K562 (cell line): Measurements from ENCODE around the gene CD274. TPM values are rescaled to one million over a fixed set of nuclear protein-coding genes. Genes with fewer than 3 reads are reported as not detected.

ENCODE experiments used
- ATAC-seq: fragments of 200-7000 bp; cut with Tn5 transposase; 3 replicates; pipeline ENCODE4 v1.9.1; 2020; ENCODE audit warnings: moderate library complexity
- BruUV-seq: library from RNA; stranded (reverse); fragments of 400-500 nt; replicated peaks from 2 replicates; lab custom pipeline; 2021; lab: Mats Ljungman, UMichigan
- CTCF ChIA-PET: fragments of 300-600 bp; formaldehyde crosslinking; extraction: SDS; loops from one replicate; lab custom pipeline; 2021; ENCODE audit warnings: low intra/inter-chr PET ratio; lab: Yijun Ruan, JAX
- POLR2A ChIA-PET: fragments of 300-600, 350-650 bp; sonication (Branson Sonifier 250); formaldehyde crosslinking; extraction: SDS; loops from one replicate; lab custom pipeline; 2021; ENCODE audit warnings: antibody characterized with exemption, inconsistent platforms; lab: Yijun Ruan, JAX
- DNase-seq, 4 experiments: peaks; one replicate each; pipeline versions ENCODE4 v3.0.0 to v3.0.0-alpha.2; 2011 to 2018; ENCODE audit warnings: low spot score in 3 of 4, mixed read lengths in 3 of 4; ENCODE audit errors: extremely low read depth in 1 of 4
- FAIRE-seq: peaks from 2 replicates; lab custom pipeline; 2011; peaks lifted over from hg19 to GRCh38; lab: Jason Lieb, UNC
- H2AFZ ChIP-seq: 2 replicates; pipeline ENCODE4 v1.6.0; 2011; ENCODE audit warnings: low read depth, low read length, control low read depth, inconsistent platforms
- H3K27ac ChIP-seq: fragments of 200-600 bp; 3 replicates; pipeline ENCODE4 v1.8.0; 2011; ENCODE audit warnings: low read depth, mild to moderate bottlenecking, control low read depth, inconsistent platforms, low read length, moderate library complexity, mixed read lengths; ENCODE audit errors: extremely low read depth
- H3K27me3 ChIP-seq, 2 experiments: fragments of 300-600 bp in 1 of 2; 2 replicates in 1 of 2; 3 replicates in 1 of 2; pipeline versions ENCODE4 v1.6.0 to v1.8.0; 2011; ENCODE audit warnings: inconsistent platforms in 2 of 2, low read length in 2 of 2, mild to moderate bottlenecking in 1 of 2, mixed read lengths in 1 of 2, moderate library complexity in 1 of 2; ENCODE audit not compliant: control insufficient read depth in 2 of 2, insufficient read depth in 2 of 2
- H3K36me3 ChIP-seq: fragments of 300-600 bp; 3 replicates; pipeline ENCODE4 v1.8.0; 2011; ENCODE audit warnings: mild to moderate bottlenecking, low read length, inconsistent platforms; ENCODE audit not compliant: control insufficient read depth, insufficient read depth
- H3K4me1 ChIP-seq, 2 experiments: fragments of 200-600 bp in 1 of 2; replicated peaks in 1 of 2; 2 replicates in 1 of 2; 3 replicates in 1 of 2; pipeline versions ENCODE4 v1.5.1 to v1.8.0; 2011; ENCODE audit warnings: inconsistent platforms in 2 of 2, low read length in 2 of 2, mild to moderate bottlenecking in 1 of 2, mixed read lengths in 1 of 2, moderate library complexity in 1 of 2; ENCODE audit not compliant: control insufficient read depth in 2 of 2, insufficient read depth in 2 of 2
- H3K4me2 ChIP-seq: 2 replicates; pipeline ENCODE4 v1.6.1; 2011; ENCODE audit warnings: low read length, control low read depth, inconsistent platforms, mixed read lengths; ENCODE audit not compliant: insufficient read depth
- H3K4me3 ChIP-seq: fragments of 200-600 bp; sonication (generic), shearing (Covaris generic); 2 replicates; pipeline ENCODE4 v1.5.1; 2016; ENCODE audit warnings: control low read depth, inconsistent platforms
- H3K79me2 ChIP-seq: fragments of 200-600 bp; 3 replicates; pipeline ENCODE4 v1.8.0; 2011; ENCODE audit warnings: low read length, inconsistent platforms; ENCODE audit not compliant: control insufficient read depth, insufficient read depth
- H3K9ac ChIP-seq, 2 experiments: 2 replicates each; pipeline versions ENCODE4 v1.6.0 to v1.6.1; 2011; ENCODE audit warnings: low read depth in 2 of 2, low read length in 2 of 2, control low read depth in 1 of 2, inconsistent platforms in 1 of 2, mild to moderate bottlenecking in 1 of 2, mixed read lengths in 1 of 2; ENCODE audit not compliant: insufficient read depth in 1 of 2
- H3K9me1 ChIP-seq: one replicate; pipeline ENCODE4 v1.6.0; 2011; ENCODE audit warnings: inconsistent platforms, mild to moderate bottlenecking, low read length, moderate library complexity; ENCODE audit not compliant: control insufficient read depth, insufficient read depth
- H3K9me3 ChIP-seq: replicated peaks from 2 replicates; pipeline ENCODE4 v1.5.1; 2011; ENCODE audit warnings: low read depth, low read length, inconsistent platforms; ENCODE audit not compliant: control insufficient read depth, insufficient read depth
- H4K20me1 ChIP-seq: replicated peaks from 2 replicates; pipeline ENCODE4 v1.6.1; 2011; ENCODE audit warnings: low read length, inconsistent platforms, mixed read lengths; ENCODE audit not compliant: control insufficient read depth, insufficient read depth
- ATF7 ChIP-seq: fragments of 450-650 bp; IDR thresholded peaks from 2 replicates; pipeline ENCODE4 v1.7.1; 2014; ENCODE audit warnings: mild to moderate bottlenecking, moderate library complexity
- BHLHE40 ChIP-seq: IDR thresholded peaks from 2 replicates; pipeline ENCODE4 v1.6.1; 2011; ENCODE audit warnings: low read length, improper control_type of control experiment
- CHD2 ChIP-seq: IDR thresholded peaks from 2 replicates; pipeline ENCODE4 v1.6.1; 2011; ENCODE audit warnings: low read depth, low read length
- HNRNPUL1 ChIP-seq: fragments of 200-400 bp; formaldehyde crosslinking; IDR thresholded peaks from 2 replicates; pipeline ENCODE4 v1.6.1; 2017; ENCODE audit warnings: low read length
- MTA2 ChIP-seq: fragments of 450-650 bp; IDR thresholded peaks from 2 replicates; pipeline ENCODE4 v1.6.1; 2016; ENCODE audit warnings: low read depth
- NR4A1 ChIP-seq, 2 experiments: fragments of 250-450 bp in 1 of 2; fragments of 450-650 bp in 1 of 2; sonication (Bioruptor Pico) in 1 of 2; IDR thresholded peaks; 2 replicates each; pipeline versions ENCODE4 v1.4.0 to v1.6.1; 2016 to 2020; ENCODE audit warnings: mild to moderate bottlenecking in 2 of 2, missing compliant biosample characterization in 1 of 2, missing genetic modification characterization in 1 of 2, moderate library complexity in 1 of 2
- RAD21 ChIP-seq, 2 experiments: fragments of 250-450 bp in 1 of 2; fragments of 450-650 bp in 1 of 2; sonication (Bioruptor Pico) in 1 of 2; formaldehyde crosslinking in 1 of 2; IDR thresholded peaks in 1 of 2; conservative IDR thresholded peaks in 1 of 2; 2 replicates each; pipeline versions ENCODE4 v1.4.0 to v1.8.0; 2020 to 2022; ENCODE audit warnings: mild to moderate bottlenecking in 2 of 2, moderate library complexity in 1 of 2
- SMARCA5 ChIP-seq: fragments of 450-650 bp; IDR thresholded peaks from 2 replicates; pipeline ENCODE4 v1.6.1; 2016
- SNIP1 ChIP-seq: fragments of 450-650 bp; IDR thresholded peaks from 2 replicates; pipeline ENCODE4 v1.7.1; 2017; ENCODE audit warnings: low read depth, mild to moderate bottlenecking
- ZNF175 ChIP-seq: fragments of 200-800 bp; sonication (Bioruptor generic); IDR thresholded peaks from 2 replicates; pipeline ENCODE4 v1.6.1; 2016; ENCODE audit warnings: low read depth, mild to moderate bottlenecking, missing genetic modification characterization, missing compliant biosample characterization
- WGBS: fragments of 100-300 bp; shearing (Covaris generic); methylation state at CpG from one replicate; pipeline ENCODE4 v1.1.6; 2016; ENCODE audit warnings: low coverage, mixed read lengths; ENCODE audit not compliant: insufficient coverage; ENCODE audit errors: missing lambda C conversion rate; 5-methylcytosine and 5-hydroxymethylcytosine counted together
- in situ Hi-C: fragments of 300-500 bp; cut with MboI; formaldehyde crosslinking; loops from 4 replicates; pipeline ENCODE4 v1.15.0; 2018; ENCODE audit warnings: inconsistent platforms, mixed read lengths
- intact Hi-C: fragments of 100-400 bp; cut with micrococcal nuclease; formaldehyde crosslinking; loops from 2 replicates; pipeline ENCODE4 v1.14.2; 2022
- polyA plus RNA-seq, 8 experiments: library from polyadenylated mRNA; depleted of rRNA in 4 of 8; stranded (reverse) in 5 of 8; unstranded in 3 of 8; fragments of >200 nt; fragmentation: Nextera tagmentation in 2 of 8; fragmentation: Illumina TruSeq in 1 of 8; extraction: Ambion mirVana in 2 of 8; extraction: Trizol in 1 of 8; gene quantifications; 2 replicates each; pipeline versions ENCODE4 v1.2.1 to v1.2.3, GENCODE V29; 2011 to 2014; ENCODE audit warnings: inconsistent platforms in 1 of 8, missing spikeins in 1 of 8
- total RNA-seq, 7 experiments: library from RNA; depleted of rRNA in 6 of 7; stranded (reverse); fragments of >200 nt in 6 of 7; fragmentation: Illumina TruSeq in 2 of 7; extraction: Trizol in 2 of 7; gene quantifications; 2 replicates each; pipeline versions ENCODE4 v1.2.1 to v1.2.3, GENCODE V29; 2011 to 2021; ENCODE audit warnings: low replicate concordance in 1 of 7

Gene CD274
- total and polyA plus RNA-seq, 9 of the 15 experiments (the other 6 are each of a cell fraction or from before 2014, with no cell fraction given), result 0.07 to 0.51 (median 0.30) TPM; not detected in 1

GRCh38 chr9:5480919-5481318, 30.6 kb downstream of the CD274 start:
- no peaks in the 10 kb centered on the region for H3K4me1 ChIP-seq
- CTCF ChIA-PET, result no interaction called here
- H3K27ac ChIP-seq, result no peak overlapping the region
- no peak overlapping the region for H3K9ac ChIP-seq
- H3K79me2 ChIP-seq, result no peaks in the 10 kb centered on the region
- WGBS, result 44% methylated on average over 4 of the region's 4 CpGs
- TF ChIP-seq HNRNPUL1 (no peak), ZNF175 (CRISPR knock-in tag) (no peak), ATF7 (no peak), SNIP1 (no peak), CHD2 (no peak), BHLHE40 (no peak), NR4A1 (CRISPR knock-in tag; IDR thresholded peaks at IDR 0.05) (no peak), NR4A1 (tag; IDR thresholded peaks at IDR 0.05) (no peak), RAD21 (CRISPR knock-in tag; conservative IDR thresholded peaks at IDR 0.05 in 1 of 2, IDR thresholded peaks at IDR 0.05 in 1 of 2) (no peak), SMARCA5 (no peak), MTA2 (no peak)
- TF ChIP-seq, all 486 proteins: peak for 0
- ATAC-seq (no peak), DNase-seq (no peak), FAIRE-seq (no peak)
- H3K27me3 ChIP-seq, result no peaks in the 10 kb centered on the region
- no TSS peak for BruUV-seq
- H2AFZ ChIP-seq, result no peak overlapping the region
- H3K9me3 ChIP-seq, result no peaks in the 10 kb centered on the region
- H3K36me3 ChIP-seq, result no peaks in the 10 kb centered on the region
- in situ Hi-C loops, result no loop called here
- no peaks in the 10 kb centered on the region for H4K20me1 ChIP-seq
- no peak overlapping the region for H3K4me2 ChIP-seq
- no peak overlapping the region for H3K4me3 ChIP-seq
- no peaks in the 10 kb centered on the region for H3K9me1 ChIP-seq
- intact Hi-C loops, result no loop called here
- POLR2A ChIA-PET, result no interaction called here
